Measurements from ENCODE around the gene CT47C1. TPM values are rescaled to one million over a fixed set of nuclear protein-coding genes. Genes with fewer than 3 reads are reported as not detected.

Gene CT47C1
- total RNA-seq, 1 experiment from 2014 or later, result not detected

DNA sequence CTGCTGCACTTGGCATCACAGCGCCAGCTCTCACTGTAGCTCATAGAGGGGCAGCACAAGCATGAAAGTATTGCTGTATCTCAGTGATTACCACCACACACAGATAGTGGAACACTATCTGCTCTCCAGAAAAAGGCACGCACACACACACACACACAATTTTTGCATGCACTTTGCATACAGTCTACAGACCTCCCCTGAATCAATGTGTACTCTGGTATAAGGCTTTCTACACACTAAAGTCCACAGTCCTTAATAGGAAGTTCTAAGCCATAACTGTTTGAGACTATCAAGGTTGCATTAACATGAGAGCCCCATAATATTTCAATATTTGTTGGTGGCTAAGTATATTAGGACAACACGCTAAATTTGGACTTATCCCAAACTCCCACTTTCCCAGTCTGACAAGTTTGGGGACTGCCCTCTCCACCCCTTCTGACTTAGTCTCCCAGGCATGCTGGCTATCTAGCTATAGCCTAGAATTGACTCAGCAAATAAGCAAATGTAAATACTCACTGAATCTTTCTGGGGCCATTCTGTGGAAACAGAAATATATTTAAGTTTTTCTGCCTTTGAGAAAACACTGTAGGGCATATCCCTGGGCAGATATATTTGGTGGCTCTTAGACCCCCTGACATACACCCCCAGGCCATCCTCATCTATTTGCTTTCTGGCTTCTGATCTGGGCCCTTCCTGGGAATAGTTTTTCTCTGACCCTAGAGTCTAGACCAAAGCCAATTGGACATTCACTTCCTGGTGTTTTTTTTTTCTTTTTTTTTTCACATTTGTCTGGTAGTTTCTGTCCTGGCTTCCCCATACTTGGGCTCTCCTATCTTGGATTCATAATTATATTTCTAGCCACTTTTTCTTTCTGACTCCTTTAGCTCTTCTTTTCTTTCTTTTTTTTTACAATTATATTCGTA lies 36.4 kb upstream of the CT47C1 start:
- Mint-ChIP-seq H3K4me1 (peaks cover 5 to 8% of the 10 kb centered on the region in 2 experiments), H3K27ac (no peak overlapping the region), H3K27me3 (ENCODE audit: low read depth) (peaks cover 2% of the 10 kb centered on the region; the same call in 1 of the 2 replicates), H3K36me3 (ENCODE audit: insufficient read depth in 1 of 3, low read depth in 3 of 3) (peaks cover 9 to 20% (median 13%) of the 10 kb centered on the region in 3 experiments), H3K9me3 (peaks cover 71 to 73% of the 10 kb centered on the region in 2 experiments), H3K4me3 (no peak overlapping the region)
- Histone ChIP-seq H3K79me2 (ENCODE audit: insufficient read depth, low read length) (no peaks in the 10 kb centered on the region), H4K5ac (ENCODE audit: insufficient read length, low read depth, low read length) (no peak overlapping the region), H3K4me1 (ENCODE audit: insufficient read depth, low read length) (no peaks in the 10 kb centered on the region), H2BK20ac (ENCODE audit: low read depth, low read length, poor library complexity, severe bottlenecking) (no peak overlapping the region), H2BK15ac (ENCODE audit: low read depth, low read length) (no peak overlapping the region), H2BK5ac (ENCODE audit: insufficient read length, low read length) (no peak overlapping the region), H2BK120ac (ENCODE audit: low read depth, low read length, poor library complexity, severe bottlenecking) (no peak overlapping the region), H4K20me1 (ENCODE audit: control insufficient read depth, insufficient read depth, insufficient read length) (no peaks in the 10 kb centered on the region), H3K79me1 (ENCODE audit: insufficient read depth, low read depth, low read length, poor library complexity, severe bottlenecking) (no peaks in the 10 kb centered on the region), H3K27ac (ENCODE audit: insufficient read length, low read depth, low read length) (no peak overlapping the region), H3K27me3 (ENCODE audit: insufficient read depth, low read length) (no peaks in the 10 kb centered on the region), H3T11ph (ENCODE audit: low read length) (no peak overlapping the region), H3K9me3 (ENCODE audit: control insufficient read depth, low read depth, low read length) (peaks cover 24% of the 10 kb centered on the region), H4K8ac (replicated peaks; ENCODE audit: insufficient read length, low read depth, low read length) (no peak overlapping the region), H3K14ac (ENCODE audit: insufficient read depth, low read length) (no peak overlapping the region), H3K18ac (ENCODE audit: insufficient read length, low read depth, low read length) (no peak overlapping the region), H2AK5ac (ENCODE audit: insufficient read length, low read length) (no peak overlapping the region), H4K91ac (ENCODE audit: insufficient read length, low read depth, low read length) (no peak overlapping the region), H3K4me2 (ENCODE audit: insufficient read depth, insufficient read length, low read length) (no peak overlapping the region), H2BK12ac (ENCODE audit: insufficient read length, low read depth, low read length) (no peak overlapping the region), H3K23me2 (ENCODE audit: insufficient read length, low read depth, low read length, poor library complexity, severe bottlenecking) (no peaks in the 10 kb centered on the region), H3K23ac (ENCODE audit: insufficient read length, low read depth, low read length) (no peak overlapping the region), H2AFZ (ENCODE audit: low read length) (no peak overlapping the region), H3K4ac (ENCODE audit: low read depth, low read length) (no peak overlapping the region), H3K56ac (ENCODE audit: insufficient read length, low read depth, low read length) (no peak overlapping the region), H3K9ac (ENCODE audit: extremely low read depth, insufficient read length, low read length) (no peak overlapping the region)
- no peak for DNase-seq
- TF ChIP-seq, protein P1, sequence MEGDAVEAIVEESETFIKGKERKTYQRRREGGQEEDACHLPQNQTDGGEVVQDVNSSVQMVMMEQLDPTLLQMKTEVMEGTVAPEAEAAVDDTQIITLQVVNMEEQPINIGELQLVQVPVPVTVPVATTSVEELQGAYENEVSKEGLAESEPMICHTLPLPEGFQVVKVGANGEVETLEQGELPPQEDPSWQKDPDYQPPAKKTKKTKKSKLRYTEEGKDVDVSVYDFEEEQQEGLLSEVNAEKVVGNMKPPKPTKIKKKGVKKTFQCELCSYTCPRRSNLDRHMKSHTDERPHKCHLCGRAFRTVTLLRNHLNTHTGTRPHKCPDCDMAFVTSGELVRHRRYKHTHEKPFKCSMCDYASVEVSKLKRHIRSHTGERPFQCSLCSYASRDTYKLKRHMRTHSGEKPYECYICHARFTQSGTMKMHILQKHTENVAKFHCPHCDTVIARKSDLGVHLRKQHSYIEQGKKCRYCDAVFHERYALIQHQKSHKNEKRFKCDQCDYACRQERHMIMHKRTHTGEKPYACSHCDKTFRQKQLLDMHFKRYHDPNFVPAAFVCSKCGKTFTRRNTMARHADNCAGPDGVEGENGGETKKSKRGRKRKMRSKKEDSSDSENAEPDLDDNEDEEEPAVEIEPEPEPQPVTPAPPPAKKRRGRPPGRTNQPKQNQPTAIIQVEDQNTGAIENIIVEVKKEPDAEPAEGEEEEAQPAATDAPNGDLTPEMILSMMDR (conservative IDR thresholded peaks at IDR 0.05), result no peak
- no CpG with 5 or more reads among the region's 4 CpGs for WGBS (ENCODE audit: extremely low coverage, insufficient read length, low lambda C conversion rate)
